Hematopoietic multipotent progenitor cell treated with erythropoietin and hydrocortisone succinate and interleukin-3 and kit ligand, for 8 days (in vitro differentiated cells): Measurements from ENCODE around the gene HAAO.
A peak's percentile ranks its signal among the peaks of the same experiment; 100 is the strongest.

Experiments used
- DNase-seq: peaks from one replicate; pipeline ENCODE4 v3.0.0-alpha.2; 2015

Gene HAAO

GRCh38 chr2:42767080-42767898, 25.1 kb downstream of the HAAO start:
- DNase-seq, result no peak

GRCh38 chr2:42765686-42766085, 26.7 kb downstream of the HAAO start:
- no peak for DNase-seq

- no peak for DNase-seq
These were observed 27.5 kb downstream of the HAAO start for GRCh38 chr2:42764901-42765300.

- DNase-seq, result no peak
These were observed 28.3 kb downstream of the HAAO start, which contains the start of gene OXER1 for GRCh38 chr2:42764096-42764495. OXER1 (minus strand) TSS chr2:42764135; CDS start chr2:42764062, 73 bp downstream.

- no peak for DNase-seq
These were observed 29.3 kb downstream of the HAAO start for GRCh38 chr2:42762823-42763804.

- no peak for DNase-seq
These were observed 30.2 kb downstream of the HAAO start for GRCh38 chr2:42762155-42762554.

GRCh38 chr2:42761554-42761953, 30.8 kb downstream of the HAAO start:
- no peak for DNase-seq

GRCh38 chr2:42758751-42759150, 33.6 kb downstream of the HAAO start:
- no peak for DNase-seq

GRCh38 chr2:42757981-42758740, 34.2 kb downstream of the HAAO start:
- DNase-seq, result no peak

GRCh38 chr2:42756966-42757513, 35.3 kb downstream of the HAAO start:
- no peak for DNase-seq

- no peak for DNase-seq
These were observed 36.1 kb downstream of the HAAO start for GRCh38 chr2:42756150-42756775.

GRCh38 chr2:42755191-42755880, 37.0 kb downstream of the HAAO start:
- no peak for DNase-seq

GRCh38 chr2:42754776-42755140, 37.6 kb downstream of the HAAO start:
- DNase-seq, result no peak

GRCh38 chr2:42754021-42754775, 38.2 kb downstream of the HAAO start:
- peak; percentile 10 for DNase-seq

GRCh38 chr2:42752816-42753813, 39.3 kb downstream of the HAAO start:
- no peak for DNase-seq

GRCh38 chr2:42752314-42752713, 40.1 kb downstream of the HAAO start:
- peak; percentile 48 for DNase-seq

- no peak for DNase-seq
These were observed 43.5 kb downstream of the HAAO start for GRCh38 chr2:42748840-42749239.

- no peak for DNase-seq
These were observed 45.0 kb downstream of the HAAO start for GRCh38 chr2:42747422-42747821.

GRCh38 chr2:42744545-42745082, 47.8 kb downstream of the HAAO start:
- no peak for DNase-seq
